GM12878 (cell line): ENCODE data around the gene PPP1R12B. TPM values are rescaled to one million over a fixed set of nuclear protein-coding genes. Genes with fewer than 3 reads are reported as not detected.

Experiments
- ATAC-seq: fragments of 200-7000 bp; cut with Tn5 transposase; 3 replicates; pipeline ENCODE4 v1.9.1; 2020; ENCODE audit warnings: mild to moderate bottlenecking, moderate library complexity
- BruUV-seq: library from RNA; stranded (reverse); fragments of 400-500 nt; replicated peaks from 2 replicates; lab custom pipeline; 2021; lab: Mats Ljungman, UMichigan
- CTCF ChIA-PET: fragments of 300-600 bp; sonication (Branson Sonifier 250); formaldehyde crosslinking; extraction: SDS; loops from one replicate; lab custom pipeline; 2021; ENCODE audit warnings: inconsistent platforms; lab: Yijun Ruan, JAX
- POLR2A ChIA-PET: fragments of 350-600 bp; formaldehyde crosslinking; extraction: SDS; loops from one replicate; lab custom pipeline; 2021; ENCODE audit warnings: inconsistent platforms; lab: Charles Lee
- RAD21 ChIA-PET: fragments of 300-600 bp; sonication (Branson Sonifier 250); formaldehyde crosslinking; loops from one replicate; lab custom pipeline; 2023; ENCODE audit warnings: antibody characterized with exemption; ENCODE audit not compliant: unreplicated experiment; lab: Charles Lee
- SMC1A ChIA-PET: fragments of 300-600 bp; sonication (Branson Sonifier 250); formaldehyde crosslinking; loops from one replicate; lab custom pipeline; 2023; ENCODE audit not compliant: unreplicated experiment, uncharacterized antibody; lab: Charles Lee
- DNase-seq: peaks from one replicate; pipeline ENCODE4 v3.0.0-alpha.2; 2011; ENCODE audit warnings: low read depth, low spot score
- FAIRE-seq: peaks from 3 replicates; lab custom pipeline; 2011; peaks lifted over from hg19 to GRCh38; lab: Jason Lieb, UNC
- H2AFZ ChIP-seq: 2 replicates; pipeline ENCODE4 v1.6.0; 2011; ENCODE audit warnings: low read depth, low read length, control low read depth; ENCODE audit not compliant: control insufficient read depth
- H3K27ac ChIP-seq: 2 replicates; pipeline ENCODE4 v1.5.1; 2011; ENCODE audit warnings: control low read depth; ENCODE audit not compliant: control insufficient read depth, insufficient read depth
- H3K27me3 ChIP-seq, 2 experiments: replicated peaks in 1 of 2; 2 replicates each; pipeline versions ENCODE4 v1.6.0 to v1.6.1; 2011; ENCODE audit warnings: low read length in 1 of 2; ENCODE audit not compliant: control insufficient read depth in 2 of 2, insufficient read depth in 2 of 2
- H3K36me3 ChIP-seq, 2 experiments: 2 replicates each; pipeline ENCODE4 v1.5.1; 2011; ENCODE audit warnings: low read length in 1 of 2; ENCODE audit not compliant: control insufficient read depth in 2 of 2, insufficient read depth in 2 of 2
- H3K4me1 ChIP-seq: 2 replicates; pipeline ENCODE4 v1.6.1; 2011; ENCODE audit warnings: mild to moderate bottlenecking, low read length, moderate library complexity, mixed read lengths; ENCODE audit not compliant: control insufficient read depth, insufficient read depth
- H3K4me2 ChIP-seq: 2 replicates; pipeline ENCODE4 v1.6.0; 2011; ENCODE audit warnings: control low read depth; ENCODE audit not compliant: control insufficient read depth, insufficient read depth
- H3K4me3 ChIP-seq: fragments of 200-600 bp; sonication (generic); 2 replicates; pipeline ENCODE4 v1.5.1; 2016
- H3K79me2 ChIP-seq: 2 replicates; pipeline ENCODE4 v1.6.0; 2011; ENCODE audit warnings: low read length; ENCODE audit not compliant: control insufficient read depth, insufficient read depth
- H3K9ac ChIP-seq: 2 replicates; pipeline ENCODE4 v1.8.0; 2011; ENCODE audit warnings: low read length, control low read depth, mixed read lengths; ENCODE audit not compliant: control insufficient read depth, insufficient read depth
- H3K9me3 ChIP-seq: replicated peaks from 3 replicates; pipeline ENCODE4 v1.5.1; 2011; ENCODE audit warnings: mild to moderate bottlenecking, low read length; ENCODE audit not compliant: control insufficient read depth, insufficient read depth
- H4K20me1 ChIP-seq: 2 replicates; pipeline ENCODE4 v1.6.0; 2011; ENCODE audit not compliant: control insufficient read depth, insufficient read depth
- CTCF ChIP-seq, 3 experiments: IDR thresholded peaks in 2 of 3; conservative IDR thresholded peaks in 1 of 3; 2 replicates each; pipeline ENCODE4 v1.5.1; 2011; ENCODE audit warnings: low read depth in 3 of 3, low read length in 3 of 3, mild to moderate bottlenecking in 3 of 3, control low read depth in 2 of 3, moderate library complexity in 2 of 3, inconsistent platforms in 1 of 3, mixed read lengths in 1 of 3; ENCODE audit not compliant: control insufficient read depth in 2 of 3, insufficient read depth in 1 of 3; ENCODE audit errors: extremely low read depth in 1 of 3
- E2F8 ChIP-seq: fragments of 450-650 bp; IDR thresholded peaks from 2 replicates; pipeline ENCODE4 v1.6.1; 2018; ENCODE audit warnings: mild to moderate bottlenecking, low read depth, moderate library complexity; ENCODE audit not compliant: partially characterized antibody
- EGR1 ChIP-seq, 2 experiments: IDR thresholded peaks; 1 replicate in 1 of 2; 2 replicates in 1 of 2; pipeline ENCODE4 v1.6.1; 2011 to 2012; ENCODE audit warnings: low read depth in 2 of 2, low read length in 2 of 2, borderline replicate concordance in 1 of 2, mild to moderate bottlenecking in 1 of 2, moderate library complexity in 1 of 2
- EP300 ChIP-seq, 2 experiments: fragments of 150-350 bp in 1 of 2; IDR thresholded peaks; 2 replicates each; pipeline ENCODE4 v1.6.1; 2011 to 2012; ENCODE audit warnings: low read depth in 2 of 2, low read length in 2 of 2, borderline replicate concordance in 1 of 2, improper control_type of control experiment in 1 of 2, inconsistent platforms in 1 of 2; ENCODE audit not compliant: control insufficient read depth in 1 of 2
- MEF2A ChIP-seq: IDR thresholded peaks from 2 replicates; pipeline ENCODE4 v1.6.1; 2011; ENCODE audit warnings: low read depth, mild to moderate bottlenecking, low read length, moderate library complexity; ENCODE audit not compliant: insufficient read depth
- SREBF1 ChIP-seq: IDR thresholded peaks from 2 replicates; pipeline ENCODE4 v1.6.1; 2012; ENCODE audit warnings: mild to moderate bottlenecking, low read length
- USF1 ChIP-seq: IDR thresholded peaks from 2 replicates; pipeline ENCODE4 v1.6.1; 2011; ENCODE audit warnings: borderline replicate concordance, low read depth, mild to moderate bottlenecking, moderate library complexity, mixed read lengths, low read length; ENCODE audit not compliant: insufficient read depth; ENCODE audit errors: extremely low read length
- WGBS: methylation state at CpG from one replicate; pipeline ENCODE4 v1.1.6; 2016; ENCODE audit warnings: low lambda C conversion rate; ENCODE audit not compliant: insufficient replicate concordance, insufficient coverage; ENCODE audit errors: missing lambda C conversion rate; 5-methylcytosine and 5-hydroxymethylcytosine counted together
- in situ Hi-C: fragments of 300-500 bp; cut with MboI; formaldehyde crosslinking; loops from 9 replicates; pipeline ENCODE4 v1.14.3; 2018; ENCODE audit warnings: mixed read lengths
- intact Hi-C: fragments of 100-400 bp; cut with micrococcal nuclease; formaldehyde crosslinking; loops from one replicate; pipeline ENCODE4 v1.14.2; 2022; ENCODE audit not compliant: unreplicated experiment
- polyA plus RNA-seq, 11 experiments: library from polyadenylated mRNA; depleted of rRNA in 4 of 11; unstranded in 6 of 11; stranded (reverse) in 5 of 11; fragments of >200 nt; fragmentation: Nextera tagmentation in 4 of 11; fragmentation: Illumina TruSeq in 1 of 11; extraction: Ambion mirVana in 4 of 11; extraction: Trizol in 1 of 11; gene quantifications; 1 replicate in 1 of 11; 2 replicates in 10 of 11; pipeline versions ENCODE4 v1.2.1 to v1.2.3, GENCODE V29; 2011 to 2016; ENCODE audit warnings: inconsistent platforms in 2 of 11, missing spikeins in 2 of 11, low read depth in 1 of 11
- total RNA-seq, 4 experiments: library from RNA; depleted of rRNA in 3 of 4; stranded (reverse); fragments of >200 nt in 3 of 4; fragmentation: Illumina TruSeq in 1 of 4; extraction: Trizol in 1 of 4; gene quantifications; 2 replicates each; pipeline versions ENCODE4 v1.2.1 to v1.2.3, GENCODE V29; 2013 to 2021

The PPP1R12B gene
- total and polyA plus RNA-seq, 10 of the 15 experiments (the other 5 are each of a cell fraction or from before 2014, with no cell fraction given): 0.29 to 9.4 (median 4.7) TPM

- TF ChIP-seq MEF2A (no peak), EP300 (IDR thresholded peaks at IDR 0.05; ENCODE audit: borderline replicate concordance in 1 of 2, control insufficient read depth in 1 of 2, low read depth in 2 of 2, low read length in 2 of 2) (no peak), E2F8 (no peak), USF1 (no peak), EGR1 (IDR thresholded peaks at IDR 0.05; ENCODE audit: borderline replicate concordance in 1 of 2, low read depth in 2 of 2, low read length in 2 of 2) (no peak), CTCF (IDR thresholded peaks at IDR 0.05 in 2 of 3, conservative IDR thresholded peaks at IDR 0.05 in 1 of 3; ENCODE audit: control insufficient read depth in 2 of 3, extremely low read depth in 1 of 3, insufficient read depth in 1 of 3, low read depth in 3 of 3, low read length in 3 of 3) (no peak), SREBF1 (no peak)
- TF ChIP-seq, all 136 proteins: peak for 0
- WGBS: 75% methylated on average over 1 of the region's 1 CpG
- SMC1A ChIA-PET: interaction anchor here (0.6 to 5.0 kb wide), 12 partner anchors 8 to 156 kb away, joined by 3 to 38 read pairs (median 6); no protein-coding TSS in a partner anchor
- DNase-seq (no peak), FAIRE-seq (no peak), ATAC-seq (no peak)
- CTCF ChIA-PET: interaction anchor here (0.6 to 2.7 kb wide), 12 partner anchors 8 to 217 kb away, joined by 3 to 11 read pairs (median 4); no protein-coding TSS in a partner anchor
- Histone ChIP-seq H3K4me3 (no peak overlapping the region), H3K4me1 (peaks cover 23% of the 10 kb centered on the region), H3K9ac (no peak overlapping the region), H3K27ac (no peak overlapping the region), H3K4me2 (no peak overlapping the region), H3K27me3 (no peaks in the 10 kb centered on the region), H3K9me3 (no peaks in the 10 kb centered on the region), H2AFZ (no peak overlapping the region), H3K79me2 (no peaks in the 10 kb centered on the region), H3K36me3 (no peaks in the 10 kb centered on the region; a peak in 1 of 4 replicates), H4K20me1 (no peaks in the 10 kb centered on the region)
- intact Hi-C loops (no loop called here), in situ Hi-C loops (no loop called here)
- RAD21 ChIA-PET: interaction anchor here (0.7 to 2.2 kb wide), 4 partner anchors 10 to 439 kb away, joined by 3 to 7 read pairs (median 4); no protein-coding TSS in a partner anchor
- POLR2A ChIA-PET: interaction anchor here (0.8 to 1.5 kb wide), 2 partner anchors 15 to 28 kb away, joined by 3 read pairs; no protein-coding TSS in a partner anchor
- BruUV-seq: no TSS peak
Observed at GRCh38 chr1:202561240-202561639, 212.7 kb downstream of the PPP1R12B start.
